Spleen (tissue), 11 donors: ENCODE measurements around the gene FEM1B. TPM values are rescaled to one million over a fixed set of nuclear protein-coding genes. Genes with fewer than 3 reads are reported as not detected.

Experiments
- DNase-seq: peaks from one replicate; pipeline ENCODE4 v3.0.0-alpha.2; 2020
- H3K27ac ChIP-seq, 8 donors: fragments of 200-600 bp; sonication (generic) in 7 of 8; 1 replicate in 4 of 8; 2 replicates in 4 of 8; pipeline versions ENCODE4 v1.5.0 to v1.8.0; 2016 to 2021; ENCODE audit warnings: inconsistent platforms in 4 of 8, mild to moderate bottlenecking in 4 of 8, moderate library complexity in 1 of 8
- H3K27me3 ChIP-seq, 7 donors: fragments of 200-600 bp; sonication (generic) in 6 of 7; replicated peaks in 1 of 7; 1 replicate in 4 of 7; 2 replicates in 3 of 7; pipeline versions ENCODE4 v1.5.0 to v1.8.0; 2016 to 2021; ENCODE audit warnings: inconsistent platforms in 3 of 7, mild to moderate bottlenecking in 1 of 7
- H3K36me3 ChIP-seq, 6 donors: fragments of 200-600 bp; sonication (generic) in 5 of 6; 1 replicate in 4 of 6; 2 replicates in 2 of 6; pipeline versions ENCODE4 v1.5.0 to v1.8.0; 2016 to 2021; ENCODE audit warnings: inconsistent platforms in 2 of 6
- H3K4me1 ChIP-seq, 6 donors: fragments of 200-600 bp; sonication (generic) in 5 of 6; 1 replicate in 3 of 6; 2 replicates in 3 of 6; pipeline versions ENCODE4 v1.5.0 to v1.8.0; 2016 to 2021; ENCODE audit warnings: inconsistent platforms in 3 of 6
- H3K4me3 ChIP-seq, 8 donors: fragments of 200-600 bp; sonication (generic) in 7 of 8; 1 replicate in 4 of 8; 2 replicates in 4 of 8; pipeline versions ENCODE4 v1.5.0 to v1.8.0; 2016 to 2021; ENCODE audit warnings: inconsistent platforms in 4 of 8, mild to moderate bottlenecking in 4 of 8, moderate library complexity in 2 of 8
- H3K9me3 ChIP-seq, 8 donors: fragments of 200-600 bp; sonication (generic) in 7 of 8; 1 replicate in 4 of 8; 2 replicates in 4 of 8; pipeline versions ENCODE4 v1.5.0 to v1.8.0; 2016 to 2021; ENCODE audit warnings: inconsistent platforms in 4 of 8
- CTCF ChIP-seq, 11 experiments: fragments of 200-600 bp in 7 of 11; fragments of 450-650 bp in 4 of 11; sonication (generic) in 4 of 11; IDR thresholded peaks in 8 of 11; conservative IDR thresholded peaks in 3 of 11; 1 replicate in 7 of 11; 2 replicates in 4 of 11; pipeline versions ENCODE4 v1.4.0 to v1.8.0; 2016 to 2021; ENCODE audit warnings: antibody characterized with exemption in 11 of 11, inconsistent platforms in 4 of 11, mild to moderate bottlenecking in 1 of 11
- POLR2A ChIP-seq, 3 donors: fragments of 450-650 bp; IDR thresholded peaks; one replicate each; pipeline ENCODE4 v1.5.1; 2017; ENCODE audit warnings: antibody characterized with exemption in 3 of 3, mild to moderate bottlenecking in 1 of 3
- POLR2AphosphoS5 ChIP-seq, 3 donors: sonication (generic); formaldehyde crosslinking; IDR thresholded peaks; one replicate each; pipeline ENCODE4 v1.5.1; 2017; ENCODE audit warnings: antibody characterized with exemption in 3 of 3
- WGBS, 5 donors: extraction: QIAGEN DNeasy Blood & Tissue Kit in 3 of 5; methylation state at CpG; one replicate each; pipeline versions ENCODE4 v1.1.5 to v1.1.7; 2013 to 2018; 5-methylcytosine and 5-hydroxymethylcytosine counted together
- intact Hi-C: fragments of 100-400 bp; cut with DNase I; formaldehyde crosslinking; loops from one replicate; pipeline ENCODE4 v1.15.0; 2023; ENCODE audit warnings: low total_unique reads
- polyA plus RNA-seq, 3 donors: library from polyadenylated mRNA; stranded (reverse); fragments of 200-250 nt; gene quantifications; one replicate each; pipeline ENCODE4 v1.2.1, GENCODE V29; 2013
- total RNA-seq, 7 donors: library from RNA; depleted of rRNA in 3 of 7; stranded (reverse); fragments of >200 nt in 3 of 7; fragmentation: NEBNext Ultra II Directional in 4 of 7; extraction: Animal tissue kit (Norgen Biotek cat#: 25700) in 4 of 7; gene quantifications; one replicate each; pipeline versions ENCODE4 v1.1.0 to v1.2.1, GENCODE V29; 2016 to 2021
- donor health status: healthy with polysubstance abuse.
- donor health status: DM: no; HTN: no; CAD: no; lungs with moderate emphysema.
- donor health status: DM: no; HTN: no; CAD: no.
- donor health status: Bipolar disorder and iron deficiency.
- donor health status: healthy.
- donor health status: DM: no; HTN: no; CAD: no.
- donor health status: DM: yes; HTN: yes; CAD: no.

FEM1B gene
- total and polyA plus RNA-seq, 10 donors, result 6.2 to 63.5 (median 44.9) TPM

DNA sequence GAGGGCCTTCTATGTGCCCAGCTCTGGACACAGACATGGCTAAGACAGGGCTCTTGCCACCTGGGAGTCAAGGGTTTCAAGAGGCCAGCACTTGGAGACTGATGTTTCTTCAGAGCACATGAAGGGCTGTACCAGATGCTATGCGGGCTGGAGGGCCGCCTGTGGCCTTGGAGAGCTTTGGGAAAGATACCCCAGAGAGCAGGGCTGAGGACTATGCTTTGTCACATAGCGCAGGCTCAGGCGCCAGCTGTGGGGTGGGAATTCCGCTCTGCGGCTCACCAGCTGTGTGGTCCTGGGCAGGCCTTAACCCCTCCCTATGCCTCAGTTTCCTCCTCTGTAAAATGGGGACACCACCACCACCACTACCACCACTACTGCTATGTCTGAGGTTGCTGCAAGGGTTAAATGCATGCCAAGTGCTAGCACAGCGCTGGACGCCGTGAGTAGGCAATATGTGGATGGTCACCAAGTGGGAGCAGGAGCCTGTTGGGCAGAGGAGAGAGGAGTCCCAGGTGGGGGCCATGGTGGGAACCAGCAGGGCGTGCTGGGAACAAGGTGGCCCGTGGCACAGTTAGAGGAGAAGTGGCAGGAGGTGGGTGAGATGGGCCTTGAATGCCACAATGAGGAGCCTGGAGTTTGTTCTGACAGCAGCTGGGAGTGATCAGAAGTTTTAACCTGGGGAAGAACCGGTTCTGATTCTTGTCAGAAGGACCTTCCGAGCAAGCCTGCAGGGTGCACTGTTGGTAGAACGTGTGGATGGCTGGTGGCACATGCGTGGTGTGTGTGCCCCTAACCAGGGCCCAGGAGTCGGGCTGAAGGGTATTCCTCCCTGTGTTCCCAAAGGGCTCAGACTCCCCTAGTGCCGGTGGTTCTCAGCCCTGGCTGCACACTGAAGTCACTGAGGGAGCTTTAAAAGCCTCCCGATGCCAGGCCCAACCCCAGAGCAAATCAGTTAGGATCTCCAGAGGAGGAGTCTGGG lies 41.7 kb downstream of the FEM1B start:
- intact Hi-C loops, result no loop called here

DNA sequence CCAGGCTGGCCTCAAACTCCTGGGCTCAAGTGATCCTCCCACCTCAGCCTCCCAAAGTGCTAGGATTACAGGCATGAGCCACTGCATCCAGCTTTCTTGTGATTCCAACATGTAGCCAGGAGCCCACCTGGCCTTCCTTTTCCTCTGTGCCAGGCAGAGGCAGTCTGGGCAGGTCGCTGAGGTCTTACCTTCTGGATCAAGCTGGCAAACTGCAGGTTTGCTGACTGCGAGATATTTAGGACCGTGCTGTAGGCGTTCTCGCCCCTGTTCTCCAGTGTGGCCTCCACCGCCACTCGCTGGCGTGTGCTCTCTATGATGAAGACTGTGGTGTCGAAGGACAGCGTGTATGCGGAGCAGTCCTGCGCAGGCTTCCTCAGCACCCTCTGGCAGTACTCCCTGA lies 42.5 kb downstream of the FEM1B start:
- DNase-seq, result peak; percentile 32
- H3K27me3 ChIP-seq, result no peaks in the 10 kb centered on the region
- no peak overlapping the region for H3K4me3 ChIP-seq
- no peaks in the 10 kb centered on the region for H3K4me1 ChIP-seq
- WGBS, 5 donors, result 92 to 97% (median 96%) methylated on average over 12 of the region's 12 CpGs
- no peak overlapping the region for H3K27ac ChIP-seq
- TF ChIP-seq CTCF (IDR thresholded peaks at IDR 0.05 in 8 of 11, conservative IDR thresholded peaks at IDR 0.05 in 3 of 11) (no peak), POLR2AphosphoS5 (IDR thresholded peaks at IDR 0.05) (no peak), POLR2A (IDR thresholded peaks at IDR 0.05) (no peak)
- intact Hi-C loops, result no loop called here
- no peaks in the 10 kb centered on the region for H3K9me3 ChIP-seq
- peaks cover 0 to 3% (median 0%) of the 10 kb centered on the region in 6 donors for H3K36me3 ChIP-seq

More for the DNA sequence above, 41.7 kb downstream of the FEM1B start:
- H3K9me3 ChIP-seq, result no peaks in the 10 kb centered on the region
- H3K27ac ChIP-seq, result no peak overlapping the region
- H3K36me3 ChIP-seq, result no peaks in the 10 kb centered on the region
- H3K27me3 ChIP-seq, result no peaks in the 10 kb centered on the region
- peak; percentile 42 for DNase-seq
- no peak overlapping the region for H3K4me3 ChIP-seq
- 86 to 93% (median 87%) methylated on average over 14 to 18 of the region's 18 CpGs for whole genome bisulfite sequencing, 5 donors
- H3K4me1 ChIP-seq, result no peaks in the 10 kb centered on the region
- TF ChIP-seq CTCF (IDR thresholded peaks at IDR 0.05 in 8 of 11, conservative IDR thresholded peaks at IDR 0.05 in 3 of 11), result no peak
- no peak for TF ChIP-seq POLR2AphosphoS5 (IDR thresholded peaks at IDR 0.05)
- no peak for TF ChIP-seq POLR2A (IDR thresholded peaks at IDR 0.05)

- Histone ChIP-seq H3K27ac (no peak overlapping the region), H3K4me1 (peaks cover 0 to 2% (median 0%) of the 10 kb centered on the region in 6 donors), H3K9me3 (no peaks in the 10 kb centered on the region), H3K27me3 (peaks cover 0 to under 1% (median 0%) of the 10 kb centered on the region in 7 donors), H3K36me3 (peaks cover 0 to 6% (median 0%) of the 10 kb centered on the region in 6 donors), H3K4me3 (no peak overlapping the region)
- intact Hi-C loops, result no loop called here
- 76 to 81% (median 79%) methylated on average over 5 to 7 of the region's 7 CpGs for WGBS, 5 donors
- peak; percentile 37 for DNase-seq
- TF ChIP-seq POLR2A (IDR thresholded peaks at IDR 0.05), result no peak
- no peak for TF ChIP-seq POLR2AphosphoS5 (IDR thresholded peaks at IDR 0.05)
- TF ChIP-seq CTCF (IDR thresholded peaks at IDR 0.05 in 8 of 11, conservative IDR thresholded peaks at IDR 0.05 in 3 of 11), result no peak
These were observed 43.7 kb downstream of the FEM1B start for GRCh38 chr15:68321229-68321628.

DNA sequence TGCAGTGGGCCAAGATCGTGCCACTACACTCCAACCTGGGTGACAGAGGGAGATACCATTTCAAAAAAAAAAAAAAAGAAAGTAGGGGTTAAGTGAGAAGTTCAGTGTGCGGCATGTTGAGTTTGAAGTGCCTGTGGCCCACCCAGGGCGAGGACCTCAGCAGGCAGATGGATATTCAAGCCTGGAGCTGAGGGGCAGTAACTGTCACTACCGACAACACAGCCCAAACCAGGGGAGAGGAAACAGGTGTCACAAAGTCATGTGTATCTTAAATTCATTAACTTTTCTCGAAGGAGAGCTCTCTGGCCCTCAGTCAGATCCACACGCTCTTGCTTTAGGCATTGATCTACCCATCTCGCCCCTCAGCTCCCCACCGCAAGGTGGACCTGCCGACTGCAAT lies 45.3 kb downstream of the FEM1B start:
- 65 to 77% (median 67%) methylated on average over 8 to 9 of the region's 9 CpGs for WGBS, 5 donors
- H3K4me3 ChIP-seq, result no peak overlapping the region

More for the DNA sequence above, 45.3 kb downstream of the FEM1B start:
- TF ChIP-seq POLR2A (IDR thresholded peaks at IDR 0.05) (no peak), POLR2AphosphoS5 (IDR thresholded peaks at IDR 0.05) (no peak), CTCF (IDR thresholded peaks at IDR 0.05 in 8 of 11, conservative IDR thresholded peaks at IDR 0.05 in 3 of 11) (no peak)
- peaks cover 0 to 6% (median 0%) of the 10 kb centered on the region in 6 donors for H3K36me3 ChIP-seq
- H3K9me3 ChIP-seq, result no peaks in the 10 kb centered on the region
- no peak for DNase-seq
- peaks cover 0 to 12% (median 0%) of the 10 kb centered on the region in 7 donors for H3K27me3 ChIP-seq
- peaks cover 0 to 14% (median 7%) of the 10 kb centered on the region in 6 donors for H3K4me1 ChIP-seq
- H3K27ac ChIP-seq, result no peak overlapping the region
- intact Hi-C loops, result no loop called here
